CD4-positive, alpha-beta T cell treated with Interleukin-2 at 100 ng/mL for 4 hours (primary cell): Measurements from ENCODE around the gene SH3GL2.

Experiments
- DNase-seq: peaks from one replicate; pipeline ENCODE4 v3.0.0-alpha.2; 2020; ENCODE audit warnings: low spot score

SH3GL2 gene

GRCh38 chr9:17611342-17611741, 32.5 kb downstream of the SH3GL2 start:
- DNase-seq = no peak

- DNase-seq = no peak
These were observed 33.1 kb downstream of the SH3GL2 start for GRCh38 chr9:17611917-17612316.

- no peak for DNase-seq
These were observed 34.9 kb downstream of the SH3GL2 start for GRCh38 chr9:17613758-17614157.

GRCh38 chr9:17614250-17614649, 35.4 kb downstream of the SH3GL2 start:
- DNase-seq = no peak

- no peak for DNase-seq
These were observed 36.0 kb downstream of the SH3GL2 start for GRCh38 chr9:17614903-17615302.

- DNase-seq = no peak
These were observed 43.3 kb downstream of the SH3GL2 start for GRCh38 chr9:17622141-17622540.

GRCh38 chr9:17622749-17623148, 43.9 kb downstream of the SH3GL2 start:
- no peak for DNase-seq

- DNase-seq = no peak
These were observed 45.1 kb downstream of the SH3GL2 start for GRCh38 chr9:17623965-17624364.

- DNase-seq = no peak
These were observed 45.7 kb downstream of the SH3GL2 start for GRCh38 chr9:17624571-17624970.

- no peak for DNase-seq
These were observed 47.0 kb downstream of the SH3GL2 start for GRCh38 chr9:17625644-17626388.

- no peak for DNase-seq
These were observed 48.8 kb downstream of the SH3GL2 start for GRCh38 chr9:17627641-17628040.

GRCh38 chr9:17628624-17629023, 49.8 kb downstream of the SH3GL2 start:
- no peak for DNase-seq

GRCh38 chr9:17630531-17630949, 51.7 kb downstream of the SH3GL2 start:
- no peak for DNase-seq

- no peak for DNase-seq
These were observed 52.5 kb downstream of the SH3GL2 start for GRCh38 chr9:17631396-17631795.

GRCh38 chr9:17632994-17633393, 54.1 kb downstream of the SH3GL2 start:
- no peak for DNase-seq

- DNase-seq = no peak
These were observed 56.4 kb downstream of the SH3GL2 start for GRCh38 chr9:17635115-17635890.

- no peak for DNase-seq
These were observed 57.5 kb downstream of the SH3GL2 start for GRCh38 chr9:17636349-17636748.

GRCh38 chr9:17636821-17637220, 58.0 kb downstream of the SH3GL2 start:
- DNase-seq = no peak

GRCh38 chr9:17637229-17637628, 58.4 kb downstream of the SH3GL2 start:
- DNase-seq = no peak

GRCh38 chr9:17648516-17648915, 69.7 kb downstream of the SH3GL2 start:
- DNase-seq = no peak

GRCh38 chr9:17651725-17652124, 72.9 kb downstream of the SH3GL2 start:
- no peak for DNase-seq

GRCh38 chr9:17653947-17654465, 75.1 kb downstream of the SH3GL2 start:
- DNase-seq = no peak

- DNase-seq = no peak
These were observed 78.0 kb downstream of the SH3GL2 start for GRCh38 chr9:17656889-17657288.
